A204.1 (cell line): ENCODE measurements around the gene MACROD2.

ENCODE experiments used
- FAIRE-seq: peaks from 2 replicates; lab custom pipeline; 2012; peaks lifted over from hg19 to GRCh38; lab: Jason Lieb, UNC

The MACROD2 gene

DNA sequence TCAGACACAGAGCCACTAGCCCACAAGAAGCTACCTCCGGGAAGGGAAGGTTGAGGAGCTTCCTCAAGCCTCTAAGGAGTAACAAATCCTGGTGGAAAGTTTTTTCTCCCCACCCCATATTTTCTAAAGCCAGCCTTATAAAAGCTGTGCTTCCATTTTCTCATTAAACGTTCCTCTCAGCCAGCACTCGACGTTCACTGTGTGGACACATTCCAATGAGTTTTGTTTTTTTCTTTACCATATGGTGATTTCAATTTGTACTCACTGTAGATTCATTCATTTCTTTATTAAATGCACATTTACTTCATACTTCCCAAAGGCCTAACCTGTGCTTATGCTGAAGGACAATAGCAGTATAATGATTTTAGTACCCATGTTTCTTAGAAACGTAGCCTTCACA, 536.5 kb downstream of the MACROD2 start:
- no peak for FAIRE-seq

DNA sequence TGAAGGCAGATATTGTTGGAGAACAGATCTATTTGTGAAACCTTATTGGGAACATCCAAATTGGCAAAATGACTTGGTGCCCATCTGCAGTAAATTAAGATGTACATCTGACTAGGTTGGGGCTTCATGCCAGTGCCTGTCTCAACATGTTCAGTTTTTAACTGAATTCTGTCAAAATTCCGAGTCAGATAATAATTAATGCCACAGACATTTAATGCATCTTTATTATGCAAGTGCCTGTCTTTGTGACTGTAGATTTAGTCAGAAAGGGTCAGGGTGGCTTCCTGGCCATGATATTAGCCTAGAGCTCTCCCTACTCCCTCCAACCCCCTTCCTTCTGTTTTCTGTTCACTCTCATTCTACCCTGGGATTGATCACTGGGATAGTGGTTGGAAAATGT, 541.4 kb downstream of the MACROD2 start:
- no peak for FAIRE-seq

DNA sequence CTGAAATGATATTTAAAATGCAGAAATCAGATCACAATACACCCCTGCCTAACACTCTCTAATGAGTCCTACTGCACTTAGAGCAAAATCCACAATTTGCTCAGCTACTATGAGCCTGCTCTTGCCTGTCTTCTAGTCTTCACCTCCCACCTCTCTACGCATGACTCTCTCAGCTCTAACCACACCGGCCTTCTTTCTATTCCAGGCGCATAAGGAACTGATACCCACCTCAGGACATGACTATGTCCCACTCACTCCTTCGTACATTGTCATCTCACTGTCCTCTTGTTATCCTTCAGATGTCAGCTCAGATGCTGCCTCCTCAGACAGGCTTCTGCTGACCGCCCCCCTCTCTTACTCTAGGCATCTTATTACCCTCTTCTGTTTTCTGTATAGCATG, 543.1 kb downstream of the MACROD2 start:
- no peak for FAIRE-seq

DNA sequence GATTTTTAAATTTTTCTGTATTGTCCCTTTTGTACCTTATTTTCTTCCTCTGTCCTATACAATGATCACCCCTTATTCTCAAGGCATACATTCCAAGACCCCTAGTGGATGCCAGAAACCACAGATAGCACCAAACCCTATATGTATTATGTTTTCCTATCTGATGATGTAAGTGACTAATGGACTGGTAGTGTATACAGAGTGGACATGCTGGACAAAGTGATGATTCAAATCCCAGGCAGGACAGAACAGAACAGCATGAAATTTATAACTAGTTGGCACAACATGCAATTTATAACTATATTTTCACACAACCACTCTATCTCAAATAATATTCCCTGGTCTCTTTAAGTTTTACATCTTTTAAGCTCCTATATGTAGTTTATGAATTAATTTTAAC, 547.7 kb downstream of the MACROD2 start:
- FAIRE-seq = no peak

DNA sequence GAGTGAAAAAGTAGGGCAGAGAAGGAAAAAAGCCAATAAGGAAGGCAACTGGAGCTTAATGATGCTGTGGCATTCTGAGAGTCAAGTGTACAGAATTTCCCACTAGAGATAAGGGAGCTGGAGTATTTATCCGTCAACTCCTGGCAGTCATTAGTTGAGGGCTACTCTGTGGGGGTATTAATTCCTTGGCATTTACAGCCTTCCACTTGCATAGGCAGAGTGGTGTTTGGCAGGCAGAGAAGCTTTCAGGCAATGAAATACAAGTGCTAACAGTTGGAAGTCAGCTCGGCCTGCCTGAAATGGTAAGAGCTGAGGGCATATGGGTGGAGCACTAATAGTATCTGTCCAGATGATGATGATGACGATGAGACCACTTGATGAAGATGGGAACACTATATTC, 549.4 kb downstream of the MACROD2 start:
- FAIRE-seq = no peak

DNA sequence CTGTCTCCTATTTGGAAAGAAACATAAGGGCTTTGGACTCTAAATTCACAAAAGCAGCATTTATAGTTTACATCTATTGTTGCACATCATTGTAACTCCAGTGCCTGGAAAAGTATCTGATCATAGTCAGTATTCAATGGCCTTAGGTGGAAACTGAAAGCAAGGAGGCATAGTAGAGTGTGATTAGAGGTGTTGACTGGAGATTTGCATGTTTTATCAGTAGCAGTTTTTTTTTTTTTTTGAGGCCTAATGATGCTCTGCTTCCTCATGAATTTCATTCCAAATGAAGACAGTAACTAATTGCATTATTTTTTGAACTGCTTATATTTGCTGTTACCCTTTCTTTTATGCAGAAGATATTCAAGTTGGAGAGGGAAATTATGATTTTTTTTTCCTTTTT, 555.3 kb downstream of the MACROD2 start:
- no peak for FAIRE-seq

DNA sequence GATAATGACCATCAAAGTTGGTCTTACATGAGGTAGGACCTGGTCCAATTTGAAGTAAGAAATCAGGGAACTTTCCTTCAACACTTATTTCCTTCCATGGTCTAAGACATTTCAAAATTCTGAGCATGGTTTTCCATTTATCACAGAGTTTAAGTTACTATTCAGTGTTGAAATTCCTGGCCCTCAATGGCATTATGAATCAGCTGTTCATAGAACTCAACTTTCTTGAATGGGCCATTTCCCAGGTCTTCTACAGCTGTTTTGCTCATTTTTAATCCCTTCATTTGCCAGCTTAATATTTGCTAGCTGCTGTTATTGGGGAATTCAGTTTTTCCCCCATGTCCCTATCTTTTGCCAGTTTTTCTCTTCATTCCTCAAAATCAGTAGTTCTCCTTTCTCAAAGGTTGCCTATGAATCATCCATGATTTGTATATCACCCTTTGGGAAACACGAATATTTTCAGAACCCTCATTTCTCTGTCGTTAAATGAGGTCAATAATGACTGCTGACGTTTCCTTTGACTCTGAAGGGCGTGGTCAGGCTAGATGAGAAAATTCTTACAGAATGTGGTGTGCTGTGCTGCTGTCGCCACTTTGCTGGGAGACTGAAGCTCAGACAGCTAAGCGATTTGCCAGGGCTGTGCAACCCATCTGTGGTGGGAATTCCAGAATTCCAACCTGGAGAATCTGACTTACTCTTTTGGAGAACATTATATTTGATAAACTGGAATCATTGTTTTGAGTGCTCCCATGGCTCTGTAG, 558.6 kb downstream of the MACROD2 start:
- FAIRE-seq = no peak

DNA sequence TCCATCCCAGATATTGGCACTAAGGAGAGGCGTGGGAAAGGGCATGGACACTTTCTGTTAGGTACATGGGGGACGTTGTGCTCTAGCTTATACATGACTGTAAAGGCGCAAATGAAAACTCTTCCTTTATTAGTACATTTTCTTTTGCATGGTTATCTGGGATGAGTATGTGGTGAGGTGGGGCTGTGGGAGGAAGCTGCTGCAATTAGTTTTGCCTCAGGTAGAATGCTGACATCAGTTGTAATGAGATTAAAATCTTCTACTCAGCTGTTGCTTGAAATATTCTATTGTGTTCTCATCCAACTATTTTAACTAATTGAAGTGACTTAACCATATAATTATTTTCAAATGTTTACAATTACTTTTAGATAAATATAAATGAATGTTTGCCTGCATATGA, 560.4 kb downstream of the MACROD2 start:
- FAIRE-seq = no peak

DNA sequence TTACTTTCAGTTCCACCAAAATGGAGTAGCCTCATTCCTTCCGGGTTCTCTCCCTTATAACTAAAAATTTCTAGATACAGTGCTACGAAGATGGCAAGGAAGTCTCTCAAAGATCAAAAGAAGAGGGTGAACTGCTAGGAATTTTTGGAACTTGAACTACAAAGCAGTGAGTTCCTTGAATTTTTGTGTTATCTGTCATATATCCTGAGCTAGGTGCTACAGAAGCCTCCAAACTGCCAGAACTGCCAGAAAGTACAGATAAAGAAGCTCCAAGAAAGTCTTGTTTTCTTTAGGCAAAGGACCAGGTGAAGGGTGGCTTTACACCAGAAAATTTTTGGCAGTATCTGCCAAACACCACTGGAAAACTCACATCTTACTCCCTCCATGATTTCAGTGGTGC, 560.9 kb downstream of the MACROD2 start:
- no peak for FAIRE-seq

DNA sequence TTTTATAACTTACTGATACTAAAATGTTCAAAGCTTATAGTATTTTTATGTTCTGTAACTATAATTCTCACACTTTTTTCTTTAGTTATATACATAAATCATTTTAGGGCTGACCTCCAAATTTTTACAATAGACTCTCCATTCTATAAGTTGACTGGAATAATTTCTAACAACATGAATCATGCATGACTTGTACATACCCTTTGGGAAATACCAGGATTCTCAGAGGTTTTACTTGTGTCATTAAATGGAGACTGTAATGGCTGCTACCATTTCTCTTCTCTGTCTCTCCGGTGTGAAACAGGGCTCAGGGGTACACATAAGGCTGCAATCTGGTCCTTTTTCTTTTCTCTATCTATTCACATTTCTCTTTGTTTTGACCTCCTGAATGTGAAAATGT, 564.3 kb downstream of the MACROD2 start:
- no peak for FAIRE-seq

DNA sequence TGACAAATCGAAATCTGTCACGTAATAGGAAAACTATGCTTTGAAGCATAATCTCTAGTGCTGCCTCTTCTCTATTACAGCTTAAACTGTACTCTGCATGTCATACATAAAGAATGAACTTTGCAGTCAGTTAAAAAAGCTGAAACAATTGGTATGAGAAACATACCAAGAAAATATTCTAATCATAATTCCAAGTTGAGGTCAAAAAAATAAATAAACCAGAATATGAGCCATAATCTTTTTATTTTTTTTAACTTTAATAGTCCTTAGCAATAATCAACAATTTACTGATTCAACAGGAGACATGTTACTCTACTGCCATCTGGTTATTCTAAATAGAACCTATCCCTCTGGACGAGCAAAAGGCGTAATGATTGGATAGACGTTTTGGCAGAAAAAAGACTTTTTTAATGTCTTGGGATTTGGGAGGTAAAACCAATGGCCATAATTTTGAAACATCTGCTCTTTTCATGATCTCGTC, 566.5 kb downstream of the MACROD2 start:
- no peak for FAIRE-seq

DNA sequence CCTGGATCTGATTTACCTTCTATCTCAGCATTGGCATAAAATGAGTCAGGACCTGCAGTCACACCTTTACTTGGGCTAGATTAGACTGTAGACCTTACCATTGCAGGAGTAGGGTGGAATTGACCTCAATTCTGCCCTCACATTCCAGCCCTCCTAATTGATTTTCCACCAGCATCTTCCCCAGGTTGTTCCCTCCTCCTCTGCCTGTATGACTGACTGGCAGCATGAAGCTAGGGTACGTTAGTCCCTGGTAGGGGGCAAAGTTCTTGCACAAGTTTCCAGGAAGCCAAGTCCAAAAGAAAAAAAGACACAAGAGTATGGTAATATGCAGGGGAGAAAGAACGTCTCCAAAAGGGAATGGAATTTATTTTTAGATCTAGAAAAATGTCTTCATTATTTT, 567.7 kb downstream of the MACROD2 start:
- no peak for FAIRE-seq

DNA sequence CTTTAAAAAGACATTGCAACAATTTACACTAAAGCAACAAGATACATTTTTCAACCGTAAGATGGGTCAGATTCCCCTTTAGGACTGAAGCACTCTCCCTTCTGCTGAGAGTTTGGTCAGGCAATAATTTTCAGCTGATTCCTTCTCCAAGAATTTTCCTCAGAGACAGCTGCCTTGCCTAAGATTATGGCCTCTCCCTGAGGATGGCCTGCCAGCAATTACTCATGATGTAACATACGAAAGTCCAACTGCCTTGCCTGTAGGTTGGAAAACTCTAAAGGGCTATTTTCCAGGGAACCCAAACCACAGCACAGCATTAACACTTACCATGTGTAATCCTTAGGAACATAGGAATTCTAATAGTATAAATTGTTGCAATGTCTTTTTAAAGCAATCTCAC, 571.2 kb downstream of the MACROD2 start:
- no peak for FAIRE-seq

DNA sequence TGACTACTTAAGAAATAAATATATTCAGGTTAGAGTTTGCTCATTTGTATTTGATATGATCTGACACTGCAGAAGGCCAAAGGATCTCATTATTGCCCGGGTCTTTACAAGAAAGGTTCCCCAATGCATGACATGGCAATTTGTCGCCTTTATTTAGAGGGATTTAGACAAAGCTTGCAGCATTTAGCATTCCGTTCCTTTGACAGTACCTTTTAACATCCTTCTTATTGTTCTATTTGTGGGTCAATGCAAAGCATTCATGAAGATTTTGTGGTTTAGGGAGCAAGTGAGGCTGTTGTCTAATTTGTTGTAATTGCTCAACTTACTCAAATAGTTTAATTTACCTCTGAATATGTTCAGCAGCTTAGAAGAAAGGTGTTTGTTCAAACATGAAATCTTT, 572.9 kb downstream of the MACROD2 start:
- no peak for FAIRE-seq

DNA sequence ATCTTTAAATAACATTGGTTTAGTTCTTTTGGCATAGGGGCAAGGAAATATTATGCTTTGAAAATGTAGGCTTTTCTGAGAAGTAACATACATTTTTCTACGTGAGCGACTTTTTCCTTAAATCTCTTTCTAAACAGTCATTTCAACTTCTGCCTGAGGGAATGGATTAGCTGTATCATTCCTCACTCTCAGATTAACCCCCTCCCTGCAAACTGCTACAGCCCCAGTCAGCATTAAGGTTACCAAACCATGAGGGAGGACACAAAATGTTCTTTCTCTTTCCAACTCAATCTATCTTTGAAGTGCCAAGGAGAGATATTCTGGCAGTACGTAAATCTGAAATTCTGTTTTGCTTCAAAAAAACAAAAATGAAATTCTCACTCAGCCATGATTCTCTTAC, 573.4 kb downstream of the MACROD2 start:
- no peak for FAIRE-seq

DNA sequence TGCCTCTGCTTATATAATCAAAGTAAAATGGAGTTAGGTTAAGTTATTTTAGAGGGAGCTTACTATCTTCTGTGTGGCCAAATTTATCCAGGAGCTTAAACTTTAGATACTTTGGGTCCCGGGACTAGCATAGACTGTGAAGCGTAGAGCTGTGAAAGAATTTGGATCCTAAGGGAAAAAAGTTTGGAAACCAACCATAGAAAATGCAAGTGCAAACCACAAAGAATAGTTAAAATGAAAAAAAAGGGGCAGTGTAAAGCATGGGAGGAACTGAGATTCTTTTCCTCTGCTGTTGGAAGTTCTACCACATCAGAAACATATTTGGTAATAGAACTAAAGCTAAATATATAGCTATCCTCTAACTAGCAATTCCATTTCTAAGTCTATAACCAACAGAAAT, 574.3 kb downstream of the MACROD2 start:
- FAIRE-seq = no peak

DNA sequence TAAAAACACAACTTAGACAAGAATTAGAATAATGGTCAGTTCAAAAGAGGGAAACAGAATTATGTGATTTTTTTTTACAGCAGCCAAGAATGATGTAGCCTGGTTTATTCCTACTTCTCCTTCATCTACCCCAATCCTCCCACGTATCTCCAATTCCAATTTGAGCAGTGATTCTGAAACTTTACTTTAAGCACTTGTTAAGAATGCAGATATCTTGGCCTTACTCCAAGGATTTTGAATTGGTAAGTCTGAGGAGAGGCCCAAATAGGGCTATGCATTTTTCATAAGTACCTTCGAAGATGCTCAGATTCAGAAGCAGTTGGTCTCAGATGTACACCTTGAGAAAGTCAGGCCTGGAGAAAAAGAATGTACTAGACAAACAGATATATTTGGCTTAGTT, 575.5 kb downstream of the MACROD2 start:
- FAIRE-seq = no peak

DNA sequence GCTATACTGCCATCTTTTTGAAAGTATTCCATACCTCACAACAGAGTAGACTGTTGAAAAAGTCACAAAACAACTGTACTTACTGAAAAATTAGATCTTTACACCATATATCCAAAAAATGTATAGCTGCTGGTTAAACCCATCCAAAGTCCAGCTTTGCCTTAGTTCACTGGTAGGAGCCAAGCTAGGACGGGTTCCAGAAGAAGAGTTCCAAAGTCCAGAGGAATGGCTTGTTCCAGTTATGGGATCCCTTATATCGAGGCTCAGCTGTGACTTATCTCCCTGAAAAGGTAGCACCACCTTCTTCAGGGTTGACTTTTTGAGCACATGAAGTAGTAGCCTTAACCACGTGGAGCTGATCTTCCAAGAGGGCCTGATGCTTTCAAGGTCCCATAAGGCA, 578.4 kb downstream of the MACROD2 start:
- no peak for FAIRE-seq

DNA sequence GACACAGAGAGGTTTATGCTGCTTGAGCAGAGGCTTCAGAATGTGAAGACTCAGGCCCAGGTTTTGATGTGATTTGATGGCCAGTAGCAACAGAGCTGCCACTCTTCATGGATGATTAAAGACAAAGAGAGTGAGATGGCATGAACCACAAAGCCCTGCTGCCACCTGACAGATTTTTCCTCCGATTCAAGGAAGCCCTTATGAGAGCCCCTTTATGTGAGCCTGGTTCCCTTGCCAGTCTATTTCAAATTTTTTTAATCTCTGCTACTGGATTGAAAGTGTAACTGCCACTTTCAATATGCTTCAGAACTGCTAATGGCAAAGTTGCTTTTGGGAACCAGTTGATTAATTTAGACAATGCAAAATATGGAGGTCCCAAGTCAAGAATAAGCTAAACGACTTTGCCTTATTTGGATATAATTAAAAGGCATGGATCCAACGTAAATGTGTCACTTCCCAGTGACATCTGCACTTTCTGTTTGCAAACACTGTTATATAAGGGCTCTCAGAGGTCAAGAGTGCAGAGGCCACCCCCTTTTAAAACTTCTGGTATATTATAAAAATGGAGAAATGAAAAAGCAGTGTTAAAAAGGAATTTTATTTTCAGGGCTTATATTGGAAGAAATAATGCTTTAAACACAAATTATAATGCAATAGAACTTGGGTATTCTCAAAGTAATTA, 581.0 kb downstream of the MACROD2 start:
- no peak for FAIRE-seq

DNA sequence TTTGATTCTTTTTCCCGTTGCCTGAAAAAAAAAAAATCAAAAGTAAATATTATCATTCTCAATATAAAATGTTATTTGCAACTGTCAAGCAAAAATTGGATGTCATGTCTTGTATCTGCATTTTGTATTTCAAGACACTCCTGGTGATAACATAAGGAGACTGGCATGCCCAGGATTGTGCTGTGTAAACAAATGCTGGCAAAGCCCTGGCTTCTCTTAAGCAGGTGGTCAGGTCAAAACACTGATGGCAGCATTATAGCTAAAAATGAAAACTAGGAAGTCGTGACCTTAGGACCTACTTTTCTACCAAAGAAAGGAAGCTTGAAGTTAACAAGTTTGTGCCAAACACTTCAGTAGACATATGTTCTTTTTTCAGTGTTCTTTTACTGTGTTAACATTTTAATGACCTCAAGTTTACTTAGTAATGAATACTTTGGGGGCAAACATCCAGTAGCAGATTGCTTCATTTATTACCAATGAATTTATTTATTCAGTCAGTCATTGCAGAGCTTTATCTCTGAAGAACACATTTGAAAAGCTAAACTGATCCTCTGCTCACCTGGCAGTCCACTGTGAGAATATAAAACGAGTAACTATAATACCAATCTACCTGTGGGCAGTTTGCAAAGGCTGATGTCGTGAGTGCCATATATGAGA, 585.2 kb downstream of the MACROD2 start:
- no peak for FAIRE-seq

DNA sequence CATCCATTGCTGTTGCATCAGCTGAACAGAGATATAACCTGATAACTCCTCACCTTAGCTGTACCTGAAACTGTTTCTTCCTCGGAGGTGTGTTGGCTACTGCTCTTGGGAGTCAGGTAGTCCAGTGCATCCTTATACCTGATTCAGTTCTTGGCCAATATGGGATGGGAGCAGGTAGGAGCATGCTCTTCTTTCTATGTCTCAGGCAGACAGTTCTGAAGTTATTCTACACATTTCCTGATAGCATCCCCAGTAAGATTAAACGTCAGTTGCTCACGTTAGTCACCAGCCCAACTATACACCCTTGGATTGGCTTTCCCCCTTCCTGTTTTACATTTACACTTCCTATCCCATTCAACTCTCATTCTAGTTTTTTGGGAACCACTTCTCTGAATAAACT, 586.4 kb downstream of the MACROD2 start:
- FAIRE-seq = no peak

DNA sequence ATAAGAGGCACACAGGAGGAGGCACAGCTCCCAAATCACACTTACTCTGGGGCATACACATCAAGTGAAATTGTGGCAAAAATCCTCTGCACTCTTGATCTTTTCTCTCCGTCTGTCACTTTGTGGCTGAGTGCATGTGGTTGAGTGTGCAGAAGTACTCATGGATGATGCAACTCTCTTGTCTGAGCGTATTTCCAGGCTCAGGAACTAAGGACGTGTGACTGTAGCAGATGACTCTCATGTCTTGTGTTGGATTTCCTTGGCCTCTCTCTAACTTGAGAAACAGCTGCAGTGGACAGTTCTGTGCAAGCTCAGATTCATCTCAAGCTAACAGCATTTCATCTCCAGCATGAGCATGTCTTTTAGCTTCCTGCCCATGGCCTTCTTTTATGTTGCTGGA, 587.5 kb downstream of the MACROD2 start:
- no peak for FAIRE-seq

DNA sequence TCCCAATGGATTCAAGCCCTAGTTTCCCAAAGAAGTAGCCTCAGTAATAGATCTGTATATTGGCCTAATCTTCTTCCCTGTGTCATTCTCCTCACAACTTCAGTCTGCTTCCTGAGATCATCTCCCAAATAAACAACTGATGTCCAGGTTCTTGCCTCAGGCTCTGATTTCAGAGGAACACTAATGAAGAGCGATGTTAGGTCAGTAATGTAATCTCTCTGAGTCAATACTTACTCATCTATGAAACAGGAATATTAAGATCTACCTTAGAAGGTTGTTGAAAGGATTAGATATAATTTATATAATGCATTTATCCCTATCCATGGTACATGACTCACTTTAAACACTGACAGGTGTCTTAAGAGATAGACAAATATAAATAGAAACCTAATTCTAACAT, 588.1 kb downstream of the MACROD2 start:
- no peak for FAIRE-seq

DNA sequence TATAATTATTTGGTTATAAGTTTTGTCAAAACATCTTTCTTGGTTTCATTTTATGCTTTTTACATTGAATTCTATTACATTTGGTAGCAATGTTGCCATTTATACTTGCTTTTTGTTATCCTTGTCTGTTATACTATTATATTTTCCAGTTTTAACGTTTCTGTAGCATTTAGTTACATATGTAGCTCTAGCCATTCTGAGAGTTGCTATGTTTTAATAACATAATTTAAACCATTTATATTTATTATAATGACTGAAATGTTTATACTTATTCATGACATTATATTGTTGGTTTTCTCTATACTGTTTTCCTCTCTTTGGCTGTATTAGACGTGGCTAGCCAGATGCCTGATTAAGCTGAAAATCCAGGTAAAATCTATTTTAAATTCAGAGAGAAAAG, 594.1 kb downstream of the MACROD2 start:
- no peak for FAIRE-seq
